ELF-1 (cell line): Measurements from ENCODE around the gene SCFD2.

Source experiments
- DNase-seq: peaks from one replicate; pipeline ENCODE4 v3.0.0-alpha.2; 2016; ENCODE audit warnings: low read depth, low spot score

SCFD2 gene

GRCh38 chr4:52957220-52957686 is 408.6 kb downstream of the SCFD2 start:
- no peak for DNase-seq

GRCh38 chr4:52956691-52957090 is 409.2 kb downstream of the SCFD2 start:
- no peak for DNase-seq

GRCh38 chr4:52954560-52955170 is 411.2 kb downstream of the SCFD2 start:
- DNase-seq: no peak

GRCh38 chr4:52952540-52952939 is 413.3 kb downstream of the SCFD2 start:
- no peak for DNase-seq

- DNase-seq: no peak
Observed at GRCh38 chr4:52951016-52951415, 414.8 kb downstream of the SCFD2 start.

- DNase-seq: peak; percentile 74
Observed at GRCh38 chr4:52950226-52950625, 415.6 kb downstream of the SCFD2 start.

- no peak for DNase-seq
Observed at GRCh38 chr4:52949336-52949735, 416.5 kb downstream of the SCFD2 start.

GRCh38 chr4:52948057-52948423 is 417.8 kb downstream of the SCFD2 start:
- DNase-seq: no peak

- DNase-seq: no peak
Observed at GRCh38 chr4:52947401-52948056, 418.3 kb downstream of the SCFD2 start.

GRCh38 chr4:52946855-52947254 is 419.0 kb downstream of the SCFD2 start:
- DNase-seq: no peak

- no peak for DNase-seq
Observed at GRCh38 chr4:52945982-52946381, 419.9 kb downstream of the SCFD2 start.

GRCh38 chr4:52945326-52945898 is 420.4 kb downstream of the SCFD2 start:
- DNase-seq: no peak

GRCh38 chr4:52943677-52944076 is 422.2 kb downstream of the SCFD2 start:
- DNase-seq: no peak

- DNase-seq: no peak
Observed at GRCh38 chr4:52942936-52943335, 422.9 kb downstream of the SCFD2 start.

GRCh38 chr4:52941450-52941849 is 424.4 kb downstream of the SCFD2 start:
- DNase-seq: no peak

GRCh38 chr4:52939739-52940138 is 426.1 kb downstream of the SCFD2 start:
- no peak for DNase-seq

GRCh38 chr4:52939325-52939724 is 426.5 kb downstream of the SCFD2 start:
- DNase-seq: no peak

- no peak for DNase-seq
Observed at GRCh38 chr4:52937829-52938228, 428.0 kb downstream of the SCFD2 start.

- no peak for DNase-seq
Observed at GRCh38 chr4:52936729-52937128, 429.1 kb downstream of the SCFD2 start.

GRCh38 chr4:52935317-52935716 is 430.5 kb downstream of the SCFD2 start:
- no peak for DNase-seq

- no peak for DNase-seq
Observed at GRCh38 chr4:52933738-52934137, 432.1 kb downstream of the SCFD2 start.

- no peak for DNase-seq
Observed at GRCh38 chr4:52932591-52933470, 433.0 kb downstream of the SCFD2 start.
